Gastrocnemius medialis (tissue), 4 donors: ENCODE measurements around the gene SGCE. TPM values are rescaled to one million over a fixed set of nuclear protein-coding genes. Genes with fewer than 3 reads are reported as not detected.

Experiments used
- ATAC-seq, 2 donors: fragments of 150-250 bp; one replicate each; pipeline ENCODE4 v1.9.1; 2016
- DNase-seq, 2 donors: peaks; one replicate each; pipeline ENCODE4 v3.0.0-alpha.2; 2019
- H3K27ac ChIP-seq, 4 donors: fragments of 200-600 bp; sonication (generic); 1 replicate in 1 of 4; 2 replicates in 3 of 4; pipeline ENCODE4 v1.5.1; 2016 to 2018; ENCODE audit warnings: mild to moderate bottlenecking in 2 of 4, moderate library complexity in 1 of 4
- H3K27me3 ChIP-seq, 3 donors: fragments of 200-600 bp; sonication (generic) in 2 of 3; 1 replicate in 1 of 3; 2 replicates in 2 of 3; pipeline versions ENCODE4 v1.5.1 to v1.6.0; 2016 to 2019; ENCODE audit warnings: mild to moderate bottlenecking in 1 of 3, moderate library complexity in 1 of 3
- H3K36me3 ChIP-seq, 2 donors: fragments of 200-600 bp; sonication (generic) in 1 of 2; one replicate each; pipeline ENCODE4 v1.5.1; 2017 to 2018
- H3K4me1 ChIP-seq, 2 donors: fragments of 200-600 bp; sonication (generic) in 1 of 2; one replicate each; pipeline ENCODE4 v1.5.1; 2016 to 2017; ENCODE audit warnings: mild to moderate bottlenecking in 2 of 2
- H3K4me3 ChIP-seq, 4 donors: fragments of 200-600 bp; sonication (generic) in 3 of 4; 1 replicate in 1 of 4; 2 replicates in 3 of 4; pipeline ENCODE4 v1.5.1; 2016 to 2019; ENCODE audit warnings: mild to moderate bottlenecking in 2 of 4
- H3K9me3 ChIP-seq, 3 donors: fragments of 200-600 bp; sonication (generic) in 2 of 3; 1 replicate in 1 of 3; 2 replicates in 2 of 3; pipeline ENCODE4 v1.5.1; 2016 to 2019
- POLR2A ChIP-seq, 2 donors: fragments of 450-650 bp; IDR thresholded peaks; one replicate each; pipeline ENCODE4 v1.6.1; 2017; ENCODE audit warnings: antibody characterized with exemption in 2 of 2, mild to moderate bottlenecking in 2 of 2, moderate library complexity in 2 of 2
- in situ Hi-C, 4 donors: fragments of 200-750 bp; cut with MboI; loops; one replicate each; pipeline versions ENCODE4 v1.15.0 to v1.8.0; 2017; ENCODE audit warnings: low sequenced_read_pairs in 4 of 4
- intact Hi-C: fragments of 100-400 bp; cut with DNase I; formaldehyde crosslinking; loops from one replicate; pipeline ENCODE4 v1.15.1; 2023; ENCODE audit warnings: low total_unique reads
- total RNA-seq, 4 donors: library from RNA; depleted of rRNA; stranded (reverse); fragments of >200 nt; gene quantifications; one replicate each; pipeline versions ENCODE4 v1.1.0 to v1.2.3, GENCODE V29; 2016
- TF ChIP-seq, protein P1 (sequence below), 5 experiments: fragments of 450-650 bp in 3 of 5; fragments of 200-600 bp in 2 of 5; sonication (generic) in 2 of 5; IDR thresholded peaks in 4 of 5; conservative IDR thresholded peaks in 1 of 5; 1 replicate in 4 of 5; 2 replicates in 1 of 5; pipeline ENCODE4 v1.5.1; 2016 to 2019; ENCODE audit warnings: antibody characterized with exemption in 5 of 5, mild to moderate bottlenecking in 3 of 5, moderate library complexity in 3 of 5

The SGCE gene
- total RNA-seq, 4 donors from 2014 or later, result 5.1 to 8.6 (median 6.1) TPM

DNA sequence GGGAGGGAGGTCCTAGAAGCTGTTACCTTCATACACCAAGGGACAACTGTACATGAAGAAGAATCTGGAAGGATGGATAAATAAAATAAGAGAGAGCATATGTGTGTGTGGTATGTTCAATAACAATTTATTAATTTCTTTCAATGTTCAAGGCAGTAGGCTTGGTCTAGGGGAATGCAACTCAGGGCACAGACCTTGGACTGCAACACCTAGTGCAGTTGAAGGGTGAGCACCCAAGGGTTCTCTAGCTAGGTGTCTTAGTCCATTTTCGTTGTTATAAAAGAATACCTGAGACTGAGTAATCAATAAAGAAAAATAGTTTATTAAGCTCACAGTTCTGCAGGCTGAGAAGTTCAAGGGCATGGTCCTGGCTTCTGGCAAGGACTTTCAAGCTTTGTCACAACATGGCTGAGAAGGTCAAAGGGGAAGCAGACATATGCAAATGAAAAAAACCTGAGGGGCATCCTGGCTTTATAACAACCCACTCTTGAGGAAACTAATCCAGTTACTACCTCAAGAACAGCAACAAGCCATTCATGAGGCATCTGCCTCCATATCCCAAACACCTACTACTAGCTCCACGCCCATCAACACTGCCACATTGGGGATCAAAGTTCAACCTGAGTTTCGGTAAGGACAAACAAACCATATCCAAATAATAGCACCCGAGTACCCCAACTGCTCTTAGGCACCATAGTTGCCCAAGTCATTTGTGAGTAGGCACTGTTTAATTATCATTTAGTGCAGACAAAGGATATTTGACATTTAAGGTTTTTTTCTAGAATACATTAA, 15.7 kb upstream of the SGCE start:
- DNase-seq (no peak), ATAC-seq (no peak)
- TF ChIP-seq POLR2A (IDR thresholded peaks at IDR 0.05), result no peak
- TF ChIP-seq, protein P1, sequence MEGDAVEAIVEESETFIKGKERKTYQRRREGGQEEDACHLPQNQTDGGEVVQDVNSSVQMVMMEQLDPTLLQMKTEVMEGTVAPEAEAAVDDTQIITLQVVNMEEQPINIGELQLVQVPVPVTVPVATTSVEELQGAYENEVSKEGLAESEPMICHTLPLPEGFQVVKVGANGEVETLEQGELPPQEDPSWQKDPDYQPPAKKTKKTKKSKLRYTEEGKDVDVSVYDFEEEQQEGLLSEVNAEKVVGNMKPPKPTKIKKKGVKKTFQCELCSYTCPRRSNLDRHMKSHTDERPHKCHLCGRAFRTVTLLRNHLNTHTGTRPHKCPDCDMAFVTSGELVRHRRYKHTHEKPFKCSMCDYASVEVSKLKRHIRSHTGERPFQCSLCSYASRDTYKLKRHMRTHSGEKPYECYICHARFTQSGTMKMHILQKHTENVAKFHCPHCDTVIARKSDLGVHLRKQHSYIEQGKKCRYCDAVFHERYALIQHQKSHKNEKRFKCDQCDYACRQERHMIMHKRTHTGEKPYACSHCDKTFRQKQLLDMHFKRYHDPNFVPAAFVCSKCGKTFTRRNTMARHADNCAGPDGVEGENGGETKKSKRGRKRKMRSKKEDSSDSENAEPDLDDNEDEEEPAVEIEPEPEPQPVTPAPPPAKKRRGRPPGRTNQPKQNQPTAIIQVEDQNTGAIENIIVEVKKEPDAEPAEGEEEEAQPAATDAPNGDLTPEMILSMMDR (IDR thresholded peaks at IDR 0.05 in 4 of 5, conservative IDR thresholded peaks at IDR 0.05 in 1 of 5), result no peak
- no peaks in the 10 kb centered on the region for H3K36me3 ChIP-seq
- intact Hi-C loops (no loop called here), in situ Hi-C loops (no loop called here)
- H3K9me3 ChIP-seq, result no peaks in the 10 kb centered on the region
- H3K27ac ChIP-seq, result no peak overlapping the region
- no peaks in the 10 kb centered on the region for H3K27me3 ChIP-seq
- H3K4me3 ChIP-seq, result no peak overlapping the region
- H3K4me1 ChIP-seq, result no peaks in the 10 kb centered on the region

DNA sequence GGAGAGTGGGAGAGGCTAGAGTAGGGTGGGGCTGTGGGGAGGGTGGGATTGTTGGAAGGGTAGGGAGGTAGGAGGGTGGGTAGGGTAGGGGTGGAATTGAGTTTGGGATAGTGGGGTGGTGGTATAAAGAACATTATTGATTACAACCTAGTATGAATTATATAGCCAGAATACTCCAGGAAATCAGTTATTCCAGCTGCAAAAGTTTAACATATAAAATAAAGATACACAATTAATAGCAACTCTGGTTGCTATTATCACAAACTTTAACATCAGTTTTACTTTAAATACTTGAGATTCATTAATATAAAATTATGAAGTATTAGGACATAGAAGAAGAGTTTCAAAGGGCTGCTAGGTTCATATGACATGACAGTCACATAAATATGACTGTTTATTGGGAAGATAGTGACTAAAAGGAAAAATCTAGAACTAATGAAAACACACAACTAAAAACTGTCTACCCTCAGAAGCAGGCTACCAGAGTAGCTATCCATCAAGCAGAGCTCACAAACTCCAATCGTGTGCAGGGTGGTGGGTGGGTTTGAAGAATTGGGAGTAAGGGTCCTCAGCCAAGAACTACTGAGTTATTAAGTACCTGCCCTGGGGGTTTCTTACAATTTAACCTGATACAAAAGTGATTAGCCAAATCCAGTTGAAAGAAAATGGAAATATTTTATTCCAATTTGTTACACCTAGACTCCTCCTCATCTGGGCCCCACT, 14.0 kb upstream of the SGCE start:
- ATAC-seq (no peak), DNase-seq (no peak)
- H3K9me3 ChIP-seq, result no peaks in the 10 kb centered on the region
- H3K36me3 ChIP-seq, result no peaks in the 10 kb centered on the region
- H3K27ac ChIP-seq, result no peak overlapping the region
- in situ Hi-C loops, result no loop called here
- no peaks in the 10 kb centered on the region for H3K27me3 ChIP-seq
- no peaks in the 10 kb centered on the region for H3K4me1 ChIP-seq
- TF ChIP-seq, protein P1 (IDR thresholded peaks at IDR 0.05 in 4 of 5, conservative IDR thresholded peaks at IDR 0.05 in 1 of 5), result no peak
- TF ChIP-seq POLR2A (IDR thresholded peaks at IDR 0.05), result no peak
- no peak overlapping the region for H3K4me3 ChIP-seq
- intact Hi-C loops, result no loop called here

GRCh38 chr7:94666879-94667587, 11.1 kb upstream of the SGCE start:
- intact Hi-C loops (no loop called here), in situ Hi-C loops (no loop called here)
- Histone ChIP-seq H3K36me3 (no peaks in the 10 kb centered on the region), H3K4me1 (no peaks in the 10 kb centered on the region), H3K9me3 (no peaks in the 10 kb centered on the region), H3K27ac (no peak overlapping the region), H3K4me3 (no peak overlapping the region), H3K27me3 (no peaks in the 10 kb centered on the region)
- ATAC-seq (no peak), DNase-seq (no peak)
- no peak for TF ChIP-seq POLR2A (IDR thresholded peaks at IDR 0.05)
- TF ChIP-seq, protein P1 (IDR thresholded peaks at IDR 0.05 in 4 of 5, conservative IDR thresholded peaks at IDR 0.05 in 1 of 5), result no peak

DNA sequence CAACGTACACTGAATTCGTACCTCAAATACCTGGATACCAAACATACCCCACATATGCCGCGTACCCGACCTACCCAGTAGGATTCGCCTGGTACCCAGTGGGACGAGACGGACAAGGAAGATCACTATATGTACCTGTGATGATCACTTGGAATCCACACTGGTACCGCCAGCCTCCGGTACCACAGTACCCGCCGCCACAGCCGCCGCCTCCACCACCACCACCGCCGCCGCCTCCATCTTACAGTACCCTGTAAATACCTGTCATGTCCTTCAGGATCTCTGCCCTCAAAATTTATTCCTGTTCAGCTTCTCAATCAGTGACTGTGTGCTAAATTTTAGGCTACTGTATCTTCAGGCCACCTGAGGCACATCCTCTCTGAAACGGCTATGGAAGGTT, 9.5 kb upstream of the SGCE start:
- TF ChIP-seq, protein P1 (IDR thresholded peaks at IDR 0.05 in 4 of 5, conservative IDR thresholded peaks at IDR 0.05 in 1 of 5), result no peak
- TF ChIP-seq POLR2A (IDR thresholded peaks at IDR 0.05), result no peak
- H3K9me3 ChIP-seq, result no peaks in the 10 kb centered on the region
- DNase-seq, result no peak
- H3K27me3 ChIP-seq, result no peaks in the 10 kb centered on the region
- intact Hi-C loops (no loop called here), in situ Hi-C loops (no loop called here)
- no peak overlapping the region for H3K4me3 ChIP-seq
- no peaks in the 10 kb centered on the region for H3K4me1 ChIP-seq
- H3K27ac ChIP-seq, result no peak overlapping the region
- no peak for ATAC-seq
- H3K36me3 ChIP-seq, result no peaks in the 10 kb centered on the region
